Suprapubic skin (tissue), 3 donors: ENCODE data around the gene MPZL3.

Source experiments
- CTCF ChIP-seq, 2 donors: fragments of 200-600 bp in 1 of 2; fragments of 450-650 bp in 1 of 2; sonication (generic) in 1 of 2; IDR thresholded peaks; one replicate each; pipeline ENCODE4 v1.5.1; 2016 to 2019; ENCODE audit warnings: antibody characterized with exemption in 2 of 2, mild to moderate bottlenecking in 1 of 2, moderate library complexity in 1 of 2
- POLR2A ChIP-seq, 2 donors: fragments of 450-650 bp; IDR thresholded peaks; one replicate each; pipeline ENCODE4 v1.6.1; 2017; ENCODE audit warnings: antibody characterized with exemption in 2 of 2, mild to moderate bottlenecking in 2 of 2, moderate library complexity in 2 of 2

- no peak for TF ChIP-seq POLR2A (IDR thresholded peaks at IDR 0.05)
- TF ChIP-seq CTCF (IDR thresholded peaks at IDR 0.05): no peak
These were observed 57.1 kb downstream of the MPZL3 start for GRCh38 chr11:118194835-118195627.
